GM12875 (cell line): ENCODE data around the gene EPAS1.

Experiments used
- H3K4me3 ChIP-seq: one replicate; pipeline ENCODE4 v1.5.1; 2011; ENCODE audit warnings: low read depth, low read length, control low read depth
- CTCF ChIP-seq: IDR thresholded peaks from 2 replicates; pipeline ENCODE4 v1.5.1; 2011; ENCODE audit warnings: low read depth, mild to moderate bottlenecking, control low read depth, inconsistent platforms, low read length, moderate library complexity, borderline replicate concordance; ENCODE audit not compliant: insufficient read depth

The EPAS1 gene

GRCh38 chr2:46281939-46282338, 15.3 kb upstream of the EPAS1 start:
- TF ChIP-seq CTCF: no peak

DNA sequence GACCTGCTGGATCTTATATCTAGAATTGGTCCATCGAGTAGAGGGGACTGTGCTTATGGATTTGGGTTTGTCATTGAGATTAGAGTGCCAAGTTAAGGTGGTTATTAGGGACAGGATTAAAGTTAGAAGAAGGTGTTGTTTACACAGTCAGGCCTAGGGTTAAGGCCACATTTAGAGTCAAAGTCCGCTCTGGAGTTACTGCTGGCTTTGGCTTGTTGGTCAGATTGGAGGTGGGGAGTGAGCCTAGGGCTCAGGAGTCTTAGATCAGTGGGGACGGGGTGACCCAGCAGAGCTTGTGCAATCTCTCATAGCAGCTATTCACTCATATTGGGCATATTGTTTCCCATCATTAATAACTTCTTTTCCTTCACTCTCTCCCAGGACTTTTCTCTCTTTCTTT, 13.5 kb upstream of the EPAS1 start:
- no peak overlapping the region for H3K4me3 ChIP-seq
- no peak for TF ChIP-seq CTCF

More at GRCh38 chr2:46281939-46282338, 15.3 kb upstream of the EPAS1 start:
- no peak overlapping the region for H3K4me3 ChIP-seq

DNA sequence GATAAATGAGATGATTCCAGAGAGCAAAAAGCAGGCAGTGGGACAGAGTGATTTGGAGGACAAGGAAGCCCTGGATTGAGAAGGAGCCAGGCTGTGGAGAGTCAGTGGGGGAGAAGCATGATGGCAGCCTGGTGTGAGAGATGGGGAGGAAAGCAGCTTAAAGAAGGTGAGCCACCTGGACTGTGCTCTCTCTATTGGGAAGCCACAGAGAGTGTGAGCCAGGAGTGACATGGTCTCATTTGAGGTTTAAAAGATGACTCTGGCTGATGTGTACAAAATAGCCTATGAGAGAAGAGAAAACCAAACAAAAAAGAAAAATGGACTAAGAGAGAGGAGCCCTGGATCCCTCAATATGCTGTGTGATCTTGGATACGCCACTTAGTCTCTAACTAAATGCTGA, 12.9 kb upstream of the EPAS1 start:
- no peak overlapping the region for H3K4me3 ChIP-seq
- TF ChIP-seq CTCF: no peak

DNA sequence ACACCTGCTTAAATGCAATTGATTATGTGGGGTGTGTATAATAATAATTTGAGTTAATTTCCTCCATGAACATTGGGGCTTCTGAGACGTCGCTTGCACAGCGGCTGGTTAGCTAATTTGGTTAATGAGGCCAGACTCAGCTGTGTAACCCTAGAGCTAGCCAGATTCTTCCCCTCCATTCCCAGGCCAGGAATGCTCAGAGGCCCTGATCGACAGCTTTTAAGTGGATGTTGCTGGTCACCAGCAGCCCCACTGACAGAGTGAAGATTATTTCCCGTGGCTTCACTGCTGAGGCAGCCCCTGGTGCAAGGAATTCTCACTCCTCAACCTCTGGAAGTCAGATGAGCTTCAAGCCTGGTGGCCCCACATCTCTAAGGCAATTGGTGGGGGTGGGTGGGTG, 12.4 kb upstream of the EPAS1 start:
- TF ChIP-seq CTCF: no peak
- no peak overlapping the region for H3K4me3 ChIP-seq

GRCh38 chr2:46286715-46287114, 10.5 kb upstream of the EPAS1 start:
- TF ChIP-seq CTCF: no peak
- H3K4me3 ChIP-seq: no peak overlapping the region

- no peak for TF ChIP-seq CTCF
- H3K4me3 ChIP-seq: no peak overlapping the region
Measured at GRCh38 chr2:46290078-46290477, 7.1 kb upstream of the EPAS1 start.

DNA sequence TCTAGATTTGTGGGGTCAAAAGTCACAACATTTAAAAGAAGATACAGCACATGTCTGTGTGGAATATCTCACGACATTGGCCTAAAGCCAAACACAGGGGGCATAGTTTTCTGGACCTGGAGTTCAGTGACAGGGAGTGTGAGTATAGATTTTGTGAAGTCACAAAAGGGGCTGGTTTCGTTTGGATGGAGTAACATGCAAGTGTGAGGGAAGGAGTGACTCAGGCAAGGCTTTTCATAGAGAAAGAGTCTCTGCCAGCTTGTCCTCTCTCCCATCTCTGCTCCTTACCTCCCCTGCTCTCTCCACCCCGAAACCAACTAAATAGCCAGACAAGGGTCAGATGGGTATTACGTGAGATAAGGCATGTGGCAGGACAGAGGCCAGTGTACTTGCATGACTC, 3.7 kb upstream of the EPAS1 start:
- no peak overlapping the region for H3K4me3 ChIP-seq
- no peak for TF ChIP-seq CTCF
